ENCODE data around the gene ILF3. TPM values are rescaled to one million over a fixed set of nuclear protein-coding genes. Genes with fewer than 3 reads are reported as not detected.

The ILF3 gene
- total and polyA plus RNA-seq, 2 of the 13 experiments (the other 11 are each of a cell fraction or from before 2014, with no cell fraction given) = 120 to 173 TPM

DNA sequence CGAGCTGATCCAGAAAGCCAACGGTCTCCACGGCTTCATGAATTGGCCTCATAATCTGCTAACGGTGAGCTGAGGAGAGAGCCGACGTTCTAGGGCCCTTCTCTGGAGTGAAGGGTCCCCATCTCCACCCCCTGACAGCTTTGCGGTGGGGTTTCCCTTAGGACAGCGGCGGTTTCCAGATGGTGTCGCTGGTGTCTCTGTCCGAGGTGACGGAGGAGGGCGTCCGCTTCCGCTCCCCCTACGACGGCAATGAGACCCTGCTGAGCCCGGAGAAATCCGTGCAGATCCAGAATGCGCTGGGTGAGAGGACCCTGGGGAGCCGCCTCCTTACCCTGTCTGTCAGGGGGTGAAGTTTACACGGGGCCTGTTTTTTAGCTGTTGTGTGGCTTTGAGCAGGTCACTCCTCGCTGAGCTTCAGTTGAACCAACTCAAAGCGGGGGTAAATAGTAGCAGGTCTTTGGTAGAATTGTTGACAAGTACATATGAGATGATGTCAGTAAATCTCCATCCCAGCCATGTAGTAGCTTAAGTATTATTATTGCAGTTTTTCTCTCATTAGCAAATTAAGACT lies 47.9 kb downstream of the ILF3 start (continued):
- TF ChIP-seq MAF1 (CRISPR knock-in tag; IDR thresholded peaks at IDR 0.05; ENCODE audit: borderline replicate concordance) (0 out of 2 replicates have a peak, but pooled peaks have one; percentile 47), ZFX (CRISPR knock-in tag; IDR thresholded peaks at IDR 0.05; ENCODE audit: low read depth) (no peak; the same call in 1 of the 2 replicates), GABPA (IDR thresholded peaks at IDR 0.05; ENCODE audit: low read depth, low read length) (0 out of 2 replicates have a peak, but pooled peaks have one; percentile 22), GABPA (CRISPR knock-in tag; IDR thresholded peaks at IDR 0.05; ENCODE audit: low read depth) (peak; percentile 63), ISL2 (CRISPR knock-in tag; IDR thresholded peaks at IDR 0.05) (peak; percentile 22; the same call in 1 of the 2 replicates), ZNF441 (CRISPR knock-in tag; IDR thresholded peaks at IDR 0.05; ENCODE audit: borderline replicate concordance) (0 out of 2 replicates have a peak, but pooled peaks have one; percentile 48), MIER3 (CRISPR knock-in tag; IDR thresholded peaks at IDR 0.05; ENCODE audit: borderline replicate concordance) (no peak), ZNF782 (CRISPR knock-in tag; IDR thresholded peaks at IDR 0.05; ENCODE audit: borderline replicate concordance) (0 out of 2 replicates have a peak, but pooled peaks have one; percentile 13), RNF2 (conservative IDR thresholded peaks at IDR 0.05; ENCODE audit: low read depth) (no peak), ZNF660 (CRISPR knock-in tag; IDR thresholded peaks at IDR 0.05; ENCODE audit: borderline replicate concordance, low read depth) (no peak), ETV5 (CRISPR knock-in tag; IDR thresholded peaks at IDR 0.05; ENCODE audit: borderline replicate concordance) (peak; percentile 77; the same call in 1 of the 2 replicates), MXD4 (CRISPR knock-in tag; IDR thresholded peaks at IDR 0.05) (no peak), TP53 (CRISPR knock-in tag; conservative IDR thresholded peaks at IDR 0.05) (no peak), GFI1 (CRISPR knock-in tag; IDR thresholded peaks at IDR 0.05; ENCODE audit: borderline replicate concordance) (0 out of 2 replicates have a peak, but pooled peaks have one; percentile 30), ZNF703 (CRISPR knock-in tag; IDR thresholded peaks at IDR 0.05; ENCODE audit: borderline replicate concordance) (no peak)
- TF ChIP-seq, protein P1, sequence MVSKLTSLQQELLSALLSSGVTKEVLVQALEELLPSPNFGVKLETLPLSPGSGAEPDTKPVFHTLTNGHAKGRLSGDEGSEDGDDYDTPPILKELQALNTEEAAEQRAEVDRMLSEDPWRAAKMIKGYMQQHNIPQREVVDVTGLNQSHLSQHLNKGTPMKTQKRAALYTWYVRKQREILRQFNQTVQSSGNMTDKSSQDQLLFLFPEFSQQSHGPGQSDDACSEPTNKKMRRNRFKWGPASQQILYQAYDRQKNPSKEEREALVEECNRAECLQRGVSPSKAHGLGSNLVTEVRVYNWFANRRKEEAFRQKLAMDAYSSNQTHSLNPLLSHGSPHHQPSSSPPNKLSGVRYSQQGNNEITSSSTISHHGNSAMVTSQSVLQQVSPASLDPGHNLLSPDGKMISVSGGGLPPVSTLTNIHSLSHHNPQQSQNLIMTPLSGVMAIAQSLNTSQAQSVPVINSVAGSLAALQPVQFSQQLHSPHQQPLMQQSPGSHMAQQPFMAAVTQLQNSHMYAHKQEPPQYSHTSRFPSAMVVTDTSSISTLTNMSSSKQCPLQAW (CRISPR knock-in tag; IDR thresholded peaks at IDR 0.05) = peak; percentile 10; the same call in 1 of the 2 replicates
- TF ChIP-seq, protein P2, sequence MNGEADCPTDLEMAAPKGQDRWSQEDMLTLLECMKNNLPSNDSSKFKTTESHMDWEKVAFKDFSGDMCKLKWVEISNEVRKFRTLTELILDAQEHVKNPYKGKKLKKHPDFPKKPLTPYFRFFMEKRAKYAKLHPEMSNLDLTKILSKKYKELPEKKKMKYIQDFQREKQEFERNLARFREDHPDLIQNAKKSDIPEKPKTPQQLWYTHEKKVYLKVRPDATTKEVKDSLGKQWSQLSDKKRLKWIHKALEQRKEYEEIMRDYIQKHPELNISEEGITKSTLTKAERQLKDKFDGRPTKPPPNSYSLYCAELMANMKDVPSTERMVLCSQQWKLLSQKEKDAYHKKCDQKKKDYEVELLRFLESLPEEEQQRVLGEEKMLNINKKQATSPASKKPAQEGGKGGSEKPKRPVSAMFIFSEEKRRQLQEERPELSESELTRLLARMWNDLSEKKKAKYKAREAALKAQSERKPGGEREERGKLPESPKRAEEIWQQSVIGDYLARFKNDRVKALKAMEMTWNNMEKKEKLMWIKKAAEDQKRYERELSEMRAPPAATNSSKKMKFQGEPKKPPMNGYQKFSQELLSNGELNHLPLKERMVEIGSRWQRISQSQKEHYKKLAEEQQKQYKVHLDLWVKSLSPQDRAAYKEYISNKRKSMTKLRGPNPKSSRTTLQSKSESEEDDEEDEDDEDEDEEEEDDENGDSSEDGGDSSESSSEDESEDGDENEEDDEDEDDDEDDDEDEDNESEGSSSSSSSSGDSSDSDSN (CRISPR knock-in tag; IDR thresholded peaks at IDR 0.05) = 0 out of 2 replicates have a peak, but pooled peaks have one; percentile 10
- TF ChIP-seq, protein P3, sequence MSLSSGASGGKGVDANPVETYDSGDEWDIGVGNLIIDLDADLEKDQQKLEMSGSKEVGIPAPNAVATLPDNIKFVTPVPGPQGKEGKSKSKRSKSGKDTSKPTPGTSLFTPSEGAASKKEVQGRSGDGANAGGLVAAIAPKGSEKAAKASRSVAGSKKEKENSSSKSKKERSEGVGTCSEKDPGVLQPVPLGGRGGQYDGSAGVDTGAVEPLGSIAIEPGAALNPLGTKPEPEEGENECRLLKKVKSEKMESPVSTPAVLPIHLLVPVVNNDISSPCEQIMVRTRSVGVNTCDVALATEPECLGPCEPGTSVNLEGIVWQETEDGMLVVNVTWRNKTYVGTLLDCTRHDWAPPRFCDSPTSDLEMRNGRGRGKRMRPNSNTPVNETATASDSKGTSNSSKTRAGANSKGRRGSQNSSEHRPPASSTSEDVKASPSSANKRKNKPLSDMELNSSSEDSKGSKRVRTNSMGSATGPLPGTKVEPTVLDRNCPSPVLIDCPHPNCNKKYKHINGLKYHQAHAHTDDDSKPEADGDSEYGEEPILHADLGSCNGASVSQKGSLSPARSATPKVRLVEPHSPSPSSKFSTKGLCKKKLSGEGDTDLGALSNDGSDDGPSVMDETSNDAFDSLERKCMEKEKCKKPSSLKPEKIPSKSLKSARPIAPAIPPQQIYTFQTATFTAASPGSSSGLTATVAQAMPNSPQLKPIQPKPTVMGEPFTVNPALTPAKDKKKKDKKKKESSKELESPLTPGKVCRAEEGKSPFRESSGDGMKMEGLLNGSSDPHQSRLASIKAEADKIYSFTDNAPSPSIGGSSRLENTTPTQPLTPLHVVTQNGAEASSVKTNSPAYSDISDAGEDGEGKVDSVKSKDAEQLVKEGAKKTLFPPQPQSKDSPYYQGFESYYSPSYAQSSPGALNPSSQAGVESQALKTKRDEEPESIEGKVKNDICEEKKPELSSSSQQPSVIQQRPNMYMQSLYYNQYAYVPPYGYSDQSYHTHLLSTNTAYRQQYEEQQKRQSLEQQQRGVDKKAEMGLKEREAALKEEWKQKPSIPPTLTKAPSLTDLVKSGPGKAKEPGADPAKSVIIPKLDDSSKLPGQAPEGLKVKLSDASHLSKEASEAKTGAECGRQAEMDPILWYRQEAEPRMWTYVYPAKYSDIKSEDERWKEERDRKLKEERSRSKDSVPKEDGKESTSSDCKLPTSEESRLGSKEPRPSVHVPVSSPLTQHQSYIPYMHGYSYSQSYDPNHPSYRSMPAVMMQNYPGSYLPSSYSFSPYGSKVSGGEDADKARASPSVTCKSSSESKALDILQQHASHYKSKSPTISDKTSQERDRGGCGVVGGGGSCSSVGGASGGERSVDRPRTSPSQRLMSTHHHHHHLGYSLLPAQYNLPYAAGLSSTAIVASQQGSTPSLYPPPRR (CRISPR knock-in tag; IDR thresholded peaks at IDR 0.05; ENCODE audit: borderline replicate concordance) = peak; percentile 21; the same call in 1 of the 2 replicates

All from HepG2 (cell line).